GM12878 (cell line): ENCODE measurements around the gene BEST2. TPM values are rescaled to one million over a fixed set of nuclear protein-coding genes. Genes with fewer than 3 reads are reported as not detected.

ENCODE experiments used
- ATAC-seq: fragments of 200-7000 bp; cut with Tn5 transposase; 3 replicates; pipeline ENCODE4 v1.9.1; 2020; ENCODE audit warnings: mild to moderate bottlenecking, moderate library complexity
- Bru-seq: library from RNA; stranded (reverse); fragments of 400-500 nt; gene quantifications from one replicate; lab custom pipeline; 2021; lab: Mats Ljungman, UMichigan
- BruChase-seq, 2 experiments: library from RNA; stranded (reverse); fragments of 400-500 nt; gene quantifications; one replicate each; lab custom pipeline; 2021; lab: Mats Ljungman, UMichigan
- BruUV-seq: library from RNA; stranded (reverse); fragments of 400-500 nt; replicated peaks from 2 replicates; lab custom pipeline; 2021; lab: Mats Ljungman, UMichigan
- CTCF ChIA-PET: fragments of 300-600 bp; sonication (Branson Sonifier 250); formaldehyde crosslinking; extraction: SDS; loops from one replicate; lab custom pipeline; 2021; ENCODE audit warnings: inconsistent platforms; lab: Yijun Ruan, JAX
- POLR2A ChIA-PET: fragments of 350-600 bp; formaldehyde crosslinking; extraction: SDS; loops from one replicate; lab custom pipeline; 2021; ENCODE audit warnings: inconsistent platforms; lab: Charles Lee
- RAD21 ChIA-PET: fragments of 300-600 bp; sonication (Branson Sonifier 250); formaldehyde crosslinking; loops from one replicate; lab custom pipeline; 2023; ENCODE audit warnings: antibody characterized with exemption; ENCODE audit not compliant: unreplicated experiment; lab: Charles Lee
- SMC1A ChIA-PET: fragments of 300-600 bp; sonication (Branson Sonifier 250); formaldehyde crosslinking; loops from one replicate; lab custom pipeline; 2023; ENCODE audit not compliant: unreplicated experiment, uncharacterized antibody; lab: Charles Lee
- DNase-seq: peaks from one replicate; pipeline ENCODE4 v3.0.0-alpha.2; 2011; ENCODE audit warnings: low read depth, low spot score
- FAIRE-seq: peaks from 3 replicates; lab custom pipeline; 2011; peaks lifted over from hg19 to GRCh38; lab: Jason Lieb, UNC
- H2AFZ ChIP-seq: 2 replicates; pipeline ENCODE4 v1.6.0; 2011; ENCODE audit warnings: low read depth, low read length, control low read depth; ENCODE audit not compliant: control insufficient read depth
- H3K27ac ChIP-seq: 2 replicates; pipeline ENCODE4 v1.5.1; 2011; ENCODE audit warnings: control low read depth; ENCODE audit not compliant: control insufficient read depth, insufficient read depth
- H3K27me3 ChIP-seq, 2 experiments: replicated peaks in 1 of 2; 2 replicates each; pipeline versions ENCODE4 v1.6.0 to v1.6.1; 2011; ENCODE audit warnings: low read length in 1 of 2; ENCODE audit not compliant: control insufficient read depth in 2 of 2, insufficient read depth in 2 of 2
- H3K36me3 ChIP-seq, 2 experiments: 2 replicates each; pipeline ENCODE4 v1.5.1; 2011; ENCODE audit warnings: low read length in 1 of 2; ENCODE audit not compliant: control insufficient read depth in 2 of 2, insufficient read depth in 2 of 2
- H3K4me1 ChIP-seq: 2 replicates; pipeline ENCODE4 v1.6.1; 2011; ENCODE audit warnings: mild to moderate bottlenecking, low read length, moderate library complexity, mixed read lengths; ENCODE audit not compliant: control insufficient read depth, insufficient read depth
- H3K4me2 ChIP-seq: 2 replicates; pipeline ENCODE4 v1.6.0; 2011; ENCODE audit warnings: control low read depth; ENCODE audit not compliant: control insufficient read depth, insufficient read depth
- H3K4me3 ChIP-seq: fragments of 200-600 bp; sonication (generic); 2 replicates; pipeline ENCODE4 v1.5.1; 2016
- H3K79me2 ChIP-seq: 2 replicates; pipeline ENCODE4 v1.6.0; 2011; ENCODE audit warnings: low read length; ENCODE audit not compliant: control insufficient read depth, insufficient read depth
- H3K9ac ChIP-seq: 2 replicates; pipeline ENCODE4 v1.8.0; 2011; ENCODE audit warnings: low read length, control low read depth, mixed read lengths; ENCODE audit not compliant: control insufficient read depth, insufficient read depth
- H3K9me3 ChIP-seq: replicated peaks from 3 replicates; pipeline ENCODE4 v1.5.1; 2011; ENCODE audit warnings: mild to moderate bottlenecking, low read length; ENCODE audit not compliant: control insufficient read depth, insufficient read depth
- H4K20me1 ChIP-seq: 2 replicates; pipeline ENCODE4 v1.6.0; 2011; ENCODE audit not compliant: control insufficient read depth, insufficient read depth
- RFX5 ChIP-seq: IDR thresholded peaks from 2 replicates; pipeline ENCODE4 v1.6.1; 2011; ENCODE audit warnings: low read depth, low read length, improper control_type of control experiment
- SRF ChIP-seq, 2 experiments: IDR thresholded peaks; 2 replicates each; pipeline ENCODE4 v1.6.1; 2011; ENCODE audit warnings: low read depth in 2 of 2, low read length in 2 of 2, mild to moderate bottlenecking in 1 of 2, moderate library complexity in 1 of 2
- WGBS: methylation state at CpG from one replicate; pipeline ENCODE4 v1.1.6; 2016; ENCODE audit warnings: low lambda C conversion rate; ENCODE audit not compliant: insufficient replicate concordance, insufficient coverage; ENCODE audit errors: missing lambda C conversion rate; 5-methylcytosine and 5-hydroxymethylcytosine counted together
- in situ Hi-C: fragments of 300-500 bp; cut with MboI; formaldehyde crosslinking; loops from 9 replicates; pipeline ENCODE4 v1.14.3; 2018; ENCODE audit warnings: mixed read lengths
- intact Hi-C: fragments of 100-400 bp; cut with micrococcal nuclease; formaldehyde crosslinking; loops from one replicate; pipeline ENCODE4 v1.14.2; 2022; ENCODE audit not compliant: unreplicated experiment
- long read RNA-seq, 2 experiments: library from polyadenylated mRNA; unstranded; transcript quantifications; one replicate each; pipeline ENCODE4 v2.0.0, GENCODE V29; 2019 to 2020
- polyA minus RNA-seq, 3 experiments: library from RNA; depleted of rRNA, polyadenylated mRNA; stranded (reverse); fragments of >200 nt; gene quantifications; 2 replicates each; pipeline ENCODE4 v1.2.3, GENCODE V29; 2011
- polyA plus RNA-seq, 11 experiments: library from polyadenylated mRNA; depleted of rRNA in 4 of 11; unstranded in 6 of 11; stranded (reverse) in 5 of 11; fragments of >200 nt; fragmentation: Nextera tagmentation in 4 of 11; fragmentation: Illumina TruSeq in 1 of 11; extraction: Ambion mirVana in 4 of 11; extraction: Trizol in 1 of 11; gene quantifications; 1 replicate in 1 of 11; 2 replicates in 10 of 11; pipeline versions ENCODE4 v1.2.1 to v1.2.3, GENCODE V29; 2011 to 2016; ENCODE audit warnings: inconsistent platforms in 2 of 11, missing spikeins in 2 of 11, low read depth in 1 of 11
- total RNA-seq, 4 experiments: library from RNA; depleted of rRNA in 3 of 4; stranded (reverse); fragments of >200 nt in 3 of 4; fragmentation: Illumina TruSeq in 1 of 4; extraction: Trizol in 1 of 4; gene quantifications; 2 replicates each; pipeline versions ENCODE4 v1.2.1 to v1.2.3, GENCODE V29; 2013 to 2021
- TF ChIP-seq, protein P1 (sequence below), 3 experiments: IDR thresholded peaks in 2 of 3; conservative IDR thresholded peaks in 1 of 3; 2 replicates each; pipeline ENCODE4 v1.5.1; 2011; ENCODE audit warnings: low read depth in 3 of 3, low read length in 3 of 3, mild to moderate bottlenecking in 3 of 3, control low read depth in 2 of 3, moderate library complexity in 2 of 3, inconsistent platforms in 1 of 3, mixed read lengths in 1 of 3; ENCODE audit not compliant: control insufficient read depth in 2 of 3, insufficient read depth in 1 of 3; ENCODE audit errors: extremely low read depth in 1 of 3

Gene BEST2
- total RNA-seq (2013; cell fraction: nucleolus; rRNA removed), result not detected in 2 replicates
- not detected in 2 replicates for total RNA-seq (2014; rRNA removed)
- not detected in 2 replicates for total RNA-seq (2014; rRNA removed; fragmentation: Illumina TruSeq; extraction: Trizol)
- total RNA-seq (2021), result 0.08 TPM in 1 of 2 replicates, not detected in the other
- not detected for polyA plus RNA-seq (2011; ENCODE audit: low read depth)
- polyA plus RNA-seq (2011; rRNA removed), result not detected in 2 replicates
- polyA plus RNA-seq (2011; cell fraction: cytosol; rRNA removed), result 0.03 and 0.10 TPM in 2 replicates
- not detected in 2 replicates for polyA plus RNA-seq (2011; cell fraction: nucleus; rRNA removed)
- polyA plus RNA-seq (2012), result 0.15 and 0.20 TPM in 2 replicates
- not detected in 2 replicates for polyA plus RNA-seq (2014; fragmentation: Illumina TruSeq; extraction: Trizol)
- polyA plus RNA-seq (2014; fragmentation: Nextera tagmentation; extraction: Ambion mirVana), result not detected
- 0.09 TPM in 1 of 2 replicates, not detected in the other for polyA plus RNA-seq (2014; rRNA removed)
- polyA plus RNA-seq (2016; fragmentation: Nextera tagmentation; extraction: Ambion mirVana), result not detected
- polyA minus RNA-seq (2011; rRNA and poly(A)+ RNA removed), result not detected in 2 replicates
- polyA minus RNA-seq (2011; cell fraction: cytosol; rRNA and poly(A)+ RNA removed), result not detected in 2 replicates
- polyA minus RNA-seq (2011; cell fraction: nucleus; rRNA and poly(A)+ RNA removed), result not detected in 2 replicates
- Bru-seq, nascent RNA, result percentile 7 among the genes with signal in this experiment
- percentile 11 among the genes with signal in this experiment for BruChase-seq, experiment 1, labeled RNA remaining after a 6-hour chase
- BruChase-seq, experiment 2, labeled RNA remaining after a 2-hour chase, result percentile 15 among the genes with signal in this experiment
- long read RNA-seq, experiment 1, result 0 reads
- long read RNA-seq, experiment 2, result 0 reads

DNA sequence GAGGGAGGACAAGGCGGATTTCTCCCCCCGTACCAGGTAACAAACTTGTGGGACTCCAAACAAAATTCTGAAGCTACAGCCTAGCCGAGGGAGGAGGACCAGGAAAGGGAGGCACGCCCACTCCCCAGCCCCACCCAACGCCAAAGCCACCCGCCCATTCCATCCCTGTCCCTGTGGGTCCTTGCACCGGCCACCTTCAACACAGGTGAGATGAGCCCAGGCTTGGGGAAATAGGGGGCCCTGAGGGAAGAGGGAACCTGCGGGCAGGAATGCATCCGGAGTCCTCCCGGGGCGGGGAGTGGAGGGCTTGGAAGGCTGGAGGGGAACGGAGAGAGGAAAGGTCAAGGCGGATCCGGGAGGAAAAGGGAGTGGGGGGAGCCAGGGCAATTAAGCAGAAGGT, at the start of gene BEST2:
Gene BEST2 (plus strand): TSS at position 157 of the 400 bp plus-strand sequence. CDS start 802 bp downstream, outside the sequence.
- POLR2A ChIA-PET, result no interaction called here
- in situ Hi-C loops, result no loop called here
- DNase-seq (no peak), ATAC-seq (no peak), FAIRE-seq (no peak)
- Histone ChIP-seq H3K9me3 (peaks cover 11% of the 10 kb centered on the region; the same call in 1 of the 3 replicates), H3K79me2 (no peaks in the 10 kb centered on the region), H3K4me3 (no peak within 1 kb of the TSS), H3K36me3 (peaks cover 0 to 6% of the 10 kb centered on the region in 2 experiments; a peak in 2 of 4 replicates), H3K27me3 (no peaks in the 10 kb centered on the region), H3K4me1 (no peaks in the 10 kb centered on the region), H4K20me1 (no peaks in the 10 kb centered on the region), H3K9ac (no peak within 1 kb of the TSS), H3K4me2 (no peak within 1 kb of the TSS), H2AFZ (no peak within 1 kb of the TSS), H3K27ac (no peak within 1 kb of the TSS)
- no TSS peak for BruUV-seq
- CTCF ChIA-PET, result interaction anchor here (0.6 to 1.2 kb wide), 2 partner anchors 9 to 226 kb away, joined by 3 to 5 read pairs; no protein-coding TSS in a partner anchor
- intact Hi-C loops, result no loop called here
- WGBS, result 29% methylated on average over 11 of the region's 14 CpGs
- TF ChIP-seq RFX5, result no peak
- no peak for TF ChIP-seq SRF (IDR thresholded peaks at IDR 0.05; ENCODE audit: low read depth in 2 of 2, low read length in 2 of 2)
- TF ChIP-seq, protein P1, sequence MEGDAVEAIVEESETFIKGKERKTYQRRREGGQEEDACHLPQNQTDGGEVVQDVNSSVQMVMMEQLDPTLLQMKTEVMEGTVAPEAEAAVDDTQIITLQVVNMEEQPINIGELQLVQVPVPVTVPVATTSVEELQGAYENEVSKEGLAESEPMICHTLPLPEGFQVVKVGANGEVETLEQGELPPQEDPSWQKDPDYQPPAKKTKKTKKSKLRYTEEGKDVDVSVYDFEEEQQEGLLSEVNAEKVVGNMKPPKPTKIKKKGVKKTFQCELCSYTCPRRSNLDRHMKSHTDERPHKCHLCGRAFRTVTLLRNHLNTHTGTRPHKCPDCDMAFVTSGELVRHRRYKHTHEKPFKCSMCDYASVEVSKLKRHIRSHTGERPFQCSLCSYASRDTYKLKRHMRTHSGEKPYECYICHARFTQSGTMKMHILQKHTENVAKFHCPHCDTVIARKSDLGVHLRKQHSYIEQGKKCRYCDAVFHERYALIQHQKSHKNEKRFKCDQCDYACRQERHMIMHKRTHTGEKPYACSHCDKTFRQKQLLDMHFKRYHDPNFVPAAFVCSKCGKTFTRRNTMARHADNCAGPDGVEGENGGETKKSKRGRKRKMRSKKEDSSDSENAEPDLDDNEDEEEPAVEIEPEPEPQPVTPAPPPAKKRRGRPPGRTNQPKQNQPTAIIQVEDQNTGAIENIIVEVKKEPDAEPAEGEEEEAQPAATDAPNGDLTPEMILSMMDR (IDR thresholded peaks at IDR 0.05 in 2 of 3, conservative IDR thresholded peaks at IDR 0.05 in 1 of 3; ENCODE audit: control insufficient read depth in 2 of 3, extremely low read depth in 1 of 3, insufficient read depth in 1 of 3, low read depth in 3 of 3, low read length in 3 of 3), result no peak
- RAD21 ChIA-PET, result no interaction called here
- SMC1A ChIA-PET, result no interaction called here
